Measurements from ENCODE around the gene PDZD4. TPM values are rescaled to one million over a fixed set of nuclear protein-coding genes. Genes with fewer than 3 reads are reported as not detected.

Gene PDZD4
- polyA plus RNA-seq, 1 donor = 2.4 TPM

- no peak for DNase-seq (ENCODE audit: low read depth)
These were observed 67.6 kb downstream of the PDZD4 start for GRCh38 chrX:153762626-153763173.

GRCh38 chrX:153761863-153762262 is 68.5 kb downstream of the PDZD4 start:
- DNase-seq (ENCODE audit: low read depth) = no peak

DNA sequence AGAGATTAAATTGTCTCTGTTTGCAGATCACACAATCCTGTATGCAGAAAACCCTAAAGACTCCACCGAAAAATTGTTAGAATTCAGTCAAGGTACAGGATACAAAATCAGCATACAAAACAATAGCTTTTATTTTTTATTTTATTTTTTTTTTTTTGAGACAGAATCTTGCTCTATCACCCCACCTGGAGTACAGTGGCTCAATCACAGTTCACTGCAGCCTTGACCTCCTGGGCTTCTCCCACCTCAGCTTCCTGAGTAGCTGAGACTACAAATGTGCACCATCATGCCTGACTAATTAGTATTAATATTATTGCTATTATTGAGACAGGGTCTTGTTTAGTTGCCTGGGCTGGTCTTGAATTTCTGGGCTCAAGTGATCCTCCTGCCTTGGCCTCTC is 75.2 kb downstream of the PDZD4 start:
- no peak for DNase-seq (ENCODE audit: low read depth)

Other genes starting within 250 kb of the PDZD4 start
- 15.6 TPM for gene CCNQ, start 231.4 kb downstream of the PDZD4 start, polyA plus RNA-seq (ENCODE audit: insufficient read length)
- gene DUSP9, start 183.3 kb downstream of the PDZD4 start, polyA plus RNA-seq (ENCODE audit: insufficient read length) = 0.15 TPM
- gene PNCK, start 156.7 kb downstream of the PDZD4 start, polyA plus RNA-seq (ENCODE audit: insufficient read length) = 6.2 TPM
- 40.6 TPM for gene SLC6A8, start 142.6 kb downstream of the PDZD4 start, polyA plus RNA-seq (ENCODE audit: insufficient read length)
- gene BCAP31, start 106.2 kb downstream of the PDZD4 start, polyA plus RNA-seq (ENCODE audit: insufficient read length) = 74.1 TPM
- gene ABCD1, start 105.7 kb downstream of the PDZD4 start, polyA plus RNA-seq (ENCODE audit: insufficient read length) = 10.3 TPM
- 2.3 TPM for gene PLXNB3, start 66.3 kb downstream of the PDZD4 start, polyA plus RNA-seq (ENCODE audit: insufficient read length)
- 299 TPM for gene SRPK3, start 49.5 kb downstream of the PDZD4 start, polyA plus RNA-seq (ENCODE audit: insufficient read length)
- 49.6 TPM for gene IDH3G, start 36.2 kb downstream of the PDZD4 start, polyA plus RNA-seq (ENCODE audit: insufficient read length)
- gene SSR4, start 35.9 kb downstream of the PDZD4 start, polyA plus RNA-seq (ENCODE audit: insufficient read length) = 115 TPM
- 1.9 TPM for gene L1CAM, start 55.6 kb upstream of the PDZD4 start, polyA plus RNA-seq (ENCODE audit: insufficient read length)
- gene AVPR2, start 74.1 kb upstream of the PDZD4 start, polyA plus RNA-seq (ENCODE audit: insufficient read length) = 1.1 TPM
- gene ARHGAP4, start 95.7 kb upstream of the PDZD4 start, polyA plus RNA-seq (ENCODE audit: insufficient read length) = 21.5 TPM
- 75.3 TPM for gene NAA10, start 104.5 kb upstream of the PDZD4 start, polyA plus RNA-seq (ENCODE audit: insufficient read length)
- gene RENBP, start 114.1 kb upstream of the PDZD4 start, polyA plus RNA-seq (ENCODE audit: insufficient read length) = 3.7 TPM
- 30.7 TPM for gene HCFC1, start 141.3 kb upstream of the PDZD4 start, polyA plus RNA-seq (ENCODE audit: insufficient read length)
- 2.8 TPM for gene TMEM187, start 142.2 kb upstream of the PDZD4 start, polyA plus RNA-seq (ENCODE audit: insufficient read length)
- gene IRAK1, start 189.4 kb upstream of the PDZD4 start, polyA plus RNA-seq (ENCODE audit: insufficient read length) = 46.7 TPM